ENCODE data around the gene PLIN1. TPM values are rescaled to one million over a fixed set of nuclear protein-coding genes. Genes with fewer than 3 reads are reported as not detected.

Gene PLIN1
- total RNA-seq, 8 experiments from 2014 or later: 0.14 to 1.3 (median 0.51) TPM; not detected in 3

- in situ Hi-C loops (cut with MboI; ENCODE audit: low pct_unique_long_range_greater_than_20kb in 2 of 9, low sequenced_read_pairs in 9 of 9, unreplicated experiment in 9 of 9): no loop called here
- no peak for ATAC-seq (replicated peaks in 6 of 8)
- Histone ChIP-seq H3K27ac (no peak overlapping the region), H3K4me1 (replicated peaks in 1 of 2) (peaks cover 0 to 4% of the 10 kb centered on the region in 2 donors), H3K4me3 (no peak overlapping the region)
Observed at GRCh38 chr15:89686522-89686921, 7.4 kb upstream of the PLIN1 start.

- ATAC-seq (replicated peaks in 6 of 8): no peak
- Histone ChIP-seq H3K4me3 (no peak overlapping the region), H3K4me1 (replicated peaks in 1 of 2) (peaks cover 0 to 4% of the 10 kb centered on the region in 2 donors), H3K27ac (no peak overlapping the region)
- 13 to 100% (median 57%) methylated on average over 1 to 2 of the region's 2 CpGs; no CpG with 5 or more reads in 3 of the 10 experiments for WGBS, 10 experiments
- in situ Hi-C loops (cut with MboI; ENCODE audit: low pct_unique_long_range_greater_than_20kb in 2 of 9, low sequenced_read_pairs in 9 of 9, unreplicated experiment in 9 of 9): no loop called here
Observed at GRCh38 chr15:89685995-89686394, 6.8 kb upstream of the PLIN1 start.

GRCh38 chr15:89681146-89681545 is 2.0 kb upstream of the PLIN1 start:
- Histone ChIP-seq H3K4me1 (replicated peaks in 1 of 2) (peaks cover 0 to 2% of the 10 kb centered on the region in 2 donors), H3K4me3 (no peak overlapping the region), H3K27ac (no peak overlapping the region)
- WGBS, 10 experiments: 20 to 100% (median 78%) methylated on average over 1 to 2 of the region's 2 CpGs; no CpG with 5 or more reads in 4 of the 10 experiments
- in situ Hi-C loops (cut with MboI; ENCODE audit: low pct_unique_long_range_greater_than_20kb in 2 of 9, low sequenced_read_pairs in 9 of 9, unreplicated experiment in 9 of 9): no loop called here
- ATAC-seq (replicated peaks in 6 of 8): no peak

GRCh38 chr15:89680282-89680873 is 1.2 kb upstream of the PLIN1 start:
- Histone ChIP-seq H3K27ac (no peak overlapping the region), H3K4me1 (replicated peaks in 1 of 2) (peaks cover 0 to 2% of the 10 kb centered on the region in 2 donors), H3K4me3 (no peak overlapping the region)
- ATAC-seq (replicated peaks in 6 of 8): peak in 2 of 8 experiments; percentile 38 to 81
- 42 to 100% (median 74%) methylated on average over 1 to 5 of the region's 5 CpGs for WGBS, 10 experiments
- in situ Hi-C loops (cut with MboI; ENCODE audit: low pct_unique_long_range_greater_than_20kb in 2 of 9, low sequenced_read_pairs in 9 of 9, unreplicated experiment in 9 of 9): no loop called here

GRCh38 chr15:89677381-89677780 is 1.8 kb downstream of the PLIN1 start:
- no peak overlapping the region for H3K4me3 ChIP-seq
- 40 to 100% (median 60%) methylated on average over 1 of the region's 1 CpG; no CpG with 5 or more reads in 7 of the 10 experiments for WGBS, 10 experiments
- no peak for ATAC-seq (replicated peaks in 6 of 8)
- in situ Hi-C loops (cut with MboI; ENCODE audit: low pct_unique_long_range_greater_than_20kb in 2 of 9, low sequenced_read_pairs in 9 of 9, unreplicated experiment in 9 of 9): no loop called here
- H3K27ac ChIP-seq: no peak overlapping the region
- peaks cover 0 to 2% of the 10 kb centered on the region in 2 donors for H3K4me1 ChIP-seq (replicated peaks in 1 of 2)

- no peak overlapping the region for H3K27ac ChIP-seq
- no peak for ATAC-seq (replicated peaks in 6 of 8)
- in situ Hi-C loops (cut with MboI; ENCODE audit: low pct_unique_long_range_greater_than_20kb in 2 of 9, low sequenced_read_pairs in 9 of 9, unreplicated experiment in 9 of 9): no loop called here
- 40 to 100% (median 82%) methylated on average over 1 to 6 of the region's 6 CpGs; no CpG with 5 or more reads in 1 of the 10 experiments for WGBS, 10 experiments
- H3K4me3 ChIP-seq: no peak overlapping the region
- H3K4me1 ChIP-seq (replicated peaks in 1 of 2): peaks cover 0 to 2% of the 10 kb centered on the region in 2 donors
Observed at GRCh38 chr15:89675606-89676005, 3.6 kb downstream of the PLIN1 start.

GRCh38 chr15:89674526-89674925 is 4.6 kb downstream of the PLIN1 start:
- Histone ChIP-seq H3K4me1 (replicated peaks in 1 of 2) (no peaks in the 10 kb centered on the region), H3K4me3 (no peak overlapping the region), H3K27ac (no peak overlapping the region)
- ATAC-seq (replicated peaks in 6 of 8): no peak
- in situ Hi-C loops (cut with MboI; ENCODE audit: low pct_unique_long_range_greater_than_20kb in 2 of 9, low sequenced_read_pairs in 9 of 9, unreplicated experiment in 9 of 9): no loop called here
- WGBS, 10 experiments: 0 to 100% (median 74%) methylated on average over 1 to 4 of the region's 4 CpGs; no CpG with 5 or more reads in 3 of the 10 experiments

- no peak overlapping the region for H3K4me3 ChIP-seq
- no peak overlapping the region for H3K27ac ChIP-seq
- ATAC-seq (replicated peaks in 6 of 8): peak in 5 of 8 experiments; percentile 24 to 83 (median 45)
- 0 to 73% (median 38%) methylated on average over 1 to 3 of the region's 12 CpGs; no CpG with 5 or more reads in 6 of the 10 experiments for WGBS, 10 experiments
- no peaks in the 10 kb centered on the region for H3K4me1 ChIP-seq (replicated peaks in 1 of 2)
- in situ Hi-C loops (cut with MboI; ENCODE audit: low pct_unique_long_range_greater_than_20kb in 2 of 9, low sequenced_read_pairs in 9 of 9, unreplicated experiment in 9 of 9): no loop called here
Observed at GRCh38 chr15:89673165-89673512, 6.0 kb downstream of the PLIN1 start.

GRCh38 chr15:89672221-89673164 is 6.7 kb downstream of the PLIN1 start:
- peak in 3 of 8 experiments; percentile 21 to 63 (median 58) for ATAC-seq (replicated peaks in 6 of 8)
- WGBS, 10 experiments: 0 to 100% (median 91%) methylated on average over 1 to 4 of the region's 12 CpGs; no CpG with 5 or more reads in 1 of the 10 experiments
- in situ Hi-C loops (cut with MboI; ENCODE audit: low pct_unique_long_range_greater_than_20kb in 2 of 9, low sequenced_read_pairs in 9 of 9, unreplicated experiment in 9 of 9): no loop called here
- H3K4me1 ChIP-seq (replicated peaks in 1 of 2): no peaks in the 10 kb centered on the region
- no peak overlapping the region for H3K27ac ChIP-seq
- H3K4me3 ChIP-seq: no peak overlapping the region

GRCh38 chr15:89671687-89672086 is 7.5 kb downstream of the PLIN1 start:
- Histone ChIP-seq H3K4me3 (no peak overlapping the region), H3K27ac (no peak overlapping the region), H3K4me1 (replicated peaks in 1 of 2) (no peaks in the 10 kb centered on the region)
- in situ Hi-C loops (cut with MboI; ENCODE audit: low pct_unique_long_range_greater_than_20kb in 2 of 9, low sequenced_read_pairs in 9 of 9, unreplicated experiment in 9 of 9): no loop called here
- 25 to 92% (median 50%) methylated on average over 1 to 2 of the region's 4 CpGs; no CpG with 5 or more reads in 3 of the 10 experiments for WGBS, 10 experiments
- no peak for ATAC-seq (replicated peaks in 6 of 8)

GRCh38 chr15:89670971-89671560 is 8.1 kb downstream of the PLIN1 start:
- WGBS, 10 experiments: 58 to 70% methylated on average over 4 of the region's 12 CpGs; no CpG with 5 or more reads in 8 of the 10 experiments
- in situ Hi-C loops (cut with MboI; ENCODE audit: low pct_unique_long_range_greater_than_20kb in 2 of 9, low sequenced_read_pairs in 9 of 9, unreplicated experiment in 9 of 9): no loop called here
- Histone ChIP-seq H3K4me1 (replicated peaks in 1 of 2) (peaks cover 0 to under 1% of the 10 kb centered on the region in 2 donors), H3K27ac (no peak overlapping the region), H3K4me3 (no peak overlapping the region)
- ATAC-seq (replicated peaks in 6 of 8): no peak

GRCh38 chr15:89669941-89670340 is 9.2 kb downstream of the PLIN1 start:
- H3K27ac ChIP-seq: no peak overlapping the region
- no peak overlapping the region for H3K4me3 ChIP-seq
- ATAC-seq (replicated peaks in 6 of 8): no peak
- in situ Hi-C loops (cut with MboI; ENCODE audit: low pct_unique_long_range_greater_than_20kb in 2 of 9, low sequenced_read_pairs in 9 of 9, unreplicated experiment in 9 of 9): no loop called here
- WGBS, 10 experiments: 70 to 100% (median 80%) methylated on average over 1 to 6 of the region's 15 CpGs; no CpG with 5 or more reads in 6 of the 10 experiments
- H3K4me1 ChIP-seq (replicated peaks in 1 of 2): peaks cover 3 to 8% of the 10 kb centered on the region in 2 donors

- in situ Hi-C loops (cut with MboI; ENCODE audit: low pct_unique_long_range_greater_than_20kb in 2 of 9, low sequenced_read_pairs in 9 of 9, unreplicated experiment in 9 of 9): no loop called here
- peaks cover 5 to 10% of the 10 kb centered on the region in 2 donors for H3K4me1 ChIP-seq (replicated peaks in 1 of 2)
- ATAC-seq (replicated peaks in 6 of 8): no peak
- H3K27ac ChIP-seq: no peak overlapping the region
- no peak overlapping the region for H3K4me3 ChIP-seq
- WGBS, 10 experiments: 90 to 100% methylated on average over 1 to 2 of the region's 9 CpGs; no CpG with 5 or more reads in 8 of the 10 experiments
Observed at GRCh38 chr15:89669309-89669865, 9.8 kb downstream of the PLIN1 start.
